Mucosa of descending colon (tissue), 3 donors: ENCODE results near the gene SLC39A8. TPM values are rescaled to one million over a fixed set of nuclear protein-coding genes. Genes with fewer than 3 reads are reported as not detected.
A peak's percentile ranks its signal among the peaks of the same experiment; 100 is the strongest.

ENCODE experiments used
- ATAC-seq: fragments of 200-7000 bp; cut with Tn5 transposase; one replicate; pipeline ENCODE4 v1.9.1; 2020; ENCODE audit warnings: mild to moderate bottlenecking, moderate library complexity
- DNase-seq, 3 donors: peaks; one replicate each; pipeline ENCODE4 v3.0.0-alpha.2; 2020
- H3K36me3 ChIP-seq: fragments of 200-600 bp; one replicate; pipeline ENCODE4 v1.8.0; 2021; ENCODE audit warnings: low read depth, mild to moderate bottlenecking
- H3K4me1 ChIP-seq: fragments of 200-600 bp; one replicate; pipeline ENCODE4 v1.8.0; 2021; ENCODE audit warnings: low read depth, mild to moderate bottlenecking
- H3K4me3 ChIP-seq: fragments of 200-600 bp; one replicate; pipeline ENCODE4 v1.8.0; 2021; ENCODE audit warnings: mild to moderate bottlenecking
- H3K9me3 ChIP-seq: fragments of 200-600 bp; one replicate; pipeline ENCODE4 v1.8.0; 2021; ENCODE audit warnings: mild to moderate bottlenecking
- intact Hi-C, 2 donors: fragments of 100-400 bp; cut with DNase I in 1 of 2; cut with micrococcal nuclease in 1 of 2; formaldehyde crosslinking; loops; one replicate each; pipeline versions ENCODE4 v1.11.0 to v1.11.1; 2022; cut with DNase I, micrococcal nuclease
- long read RNA-seq, 2 donors: library from polyadenylated mRNA; unstranded; transcript quantifications; one replicate each; pipeline ENCODE4 v2.0.0, GENCODE V29; 2019 to 2021
- total RNA-seq, 3 donors: library from RNA; stranded (reverse); fragmentation: NEBNext Ultra II Directional in 2 of 3; extraction: Animal tissue kit (Norgen Biotek cat#: 25700) in 2 of 3; gene quantifications; one replicate each; pipeline versions ENCODE4 v1.2.1 to v1.2.4, GENCODE V29; 2021 to 2023
- TF ChIP-seq, protein P1 (sequence below): fragments of 200-600 bp; IDR thresholded peaks from one replicate; pipeline ENCODE4 v1.8.0; 2022; ENCODE audit warnings: antibody characterized with exemption, mild to moderate bottlenecking
- donor health status: DM: no; HTN: no; CAD: no; lungs with moderate emphysema.
- donor health status: DM: no; HTN: no; CAD: no.
- donor health status: DM: no; HTN: yes; CAD: no.

SLC39A8 gene
- 100 to 1,000 TPM in 1 of 3 donors, 10 to 100 TPM in 2; 35.1 to 121 (median 83.5) TPM for total RNA-seq
- long read RNA-seq, donor 1, transcript SLC39A8-202 (8 exons, 3,238 nt) = minor isoform, 15 of 43 reads
- long read RNA-seq, donor 1, transcript SLC39A8-201 (9 exons, 3,144 nt) = major isoform, 17 of 43 reads
- long read RNA-seq, donor 1, partial matches to known transcripts = 3 of 43 reads
- long read RNA-seq, donor 1, other reads (novel, unspliced or antisense) = 8 of 43 reads
- long read RNA-seq, donor 2, transcript SLC39A8-201 (9 exons, 3,144 nt) = major isoform, 47 of 79 reads
- long read RNA-seq, donor 2, transcript SLC39A8-202 (8 exons, 3,238 nt) = minor isoform, 6 of 79 reads
- long read RNA-seq, donor 2, partial matches to known transcripts = 13 of 79 reads
- long read RNA-seq, donor 2, other reads (novel, unspliced or antisense) = 13 of 79 reads

DNA sequence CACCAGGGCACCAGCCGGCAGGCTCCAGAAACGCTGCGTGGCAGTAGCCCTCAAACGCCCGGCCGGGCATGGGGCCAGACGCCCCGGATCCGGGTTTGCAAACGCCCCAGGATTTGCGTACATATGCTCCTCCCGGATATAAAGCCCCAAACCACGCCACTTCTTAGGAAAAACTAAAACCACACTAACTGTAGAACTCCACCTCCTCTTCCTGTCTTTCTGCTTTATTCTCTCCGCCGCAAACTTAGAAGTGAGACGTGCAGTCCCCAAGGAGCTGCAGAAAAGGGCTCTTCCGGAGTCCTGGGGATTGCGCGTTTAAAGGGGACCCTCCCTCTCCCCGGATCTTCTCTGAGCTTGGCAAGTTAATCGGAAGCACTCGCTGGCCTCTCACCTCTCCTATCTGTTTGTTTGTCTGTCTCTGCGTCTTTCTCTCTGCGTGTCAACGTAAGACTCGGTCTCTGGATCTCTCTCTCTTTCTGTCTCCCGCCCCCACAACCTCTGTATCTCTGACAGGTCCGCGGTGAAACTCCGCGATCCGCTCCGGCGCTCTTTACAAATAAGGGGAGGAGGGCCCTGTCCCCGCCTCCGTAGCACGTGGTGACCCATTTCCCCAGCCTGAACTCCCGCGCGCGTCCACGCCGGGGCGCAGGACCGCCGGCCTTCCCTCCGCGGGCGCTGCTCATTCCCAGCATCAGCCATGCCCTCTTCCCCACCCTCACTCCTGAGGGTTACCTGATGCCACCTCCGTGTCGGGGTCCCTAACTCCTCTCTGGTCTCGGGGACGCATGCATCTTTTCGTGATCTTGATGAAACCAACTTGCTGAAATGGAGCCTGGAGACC is at the start of gene SLC39A8:
Gene SLC39A8 (minus strand): TSS at position 529 of the 841 bp plus-strand sequence. CDS start 820 bp downstream, outside the sequence.
- H3K36me3 ChIP-seq = no peaks in the 10 kb centered on the region
- TF ChIP-seq, protein P1, sequence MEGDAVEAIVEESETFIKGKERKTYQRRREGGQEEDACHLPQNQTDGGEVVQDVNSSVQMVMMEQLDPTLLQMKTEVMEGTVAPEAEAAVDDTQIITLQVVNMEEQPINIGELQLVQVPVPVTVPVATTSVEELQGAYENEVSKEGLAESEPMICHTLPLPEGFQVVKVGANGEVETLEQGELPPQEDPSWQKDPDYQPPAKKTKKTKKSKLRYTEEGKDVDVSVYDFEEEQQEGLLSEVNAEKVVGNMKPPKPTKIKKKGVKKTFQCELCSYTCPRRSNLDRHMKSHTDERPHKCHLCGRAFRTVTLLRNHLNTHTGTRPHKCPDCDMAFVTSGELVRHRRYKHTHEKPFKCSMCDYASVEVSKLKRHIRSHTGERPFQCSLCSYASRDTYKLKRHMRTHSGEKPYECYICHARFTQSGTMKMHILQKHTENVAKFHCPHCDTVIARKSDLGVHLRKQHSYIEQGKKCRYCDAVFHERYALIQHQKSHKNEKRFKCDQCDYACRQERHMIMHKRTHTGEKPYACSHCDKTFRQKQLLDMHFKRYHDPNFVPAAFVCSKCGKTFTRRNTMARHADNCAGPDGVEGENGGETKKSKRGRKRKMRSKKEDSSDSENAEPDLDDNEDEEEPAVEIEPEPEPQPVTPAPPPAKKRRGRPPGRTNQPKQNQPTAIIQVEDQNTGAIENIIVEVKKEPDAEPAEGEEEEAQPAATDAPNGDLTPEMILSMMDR = peak; percentile 83
- peaks cover 15% of the 10 kb centered on the region for H3K4me1 ChIP-seq
- H3K9me3 ChIP-seq = no peaks in the 10 kb centered on the region
- ATAC-seq (peak; percentile 91), DNase-seq (peak; percentile 92 to 96 (median 94))
- peak within 1 kb of the TSS; percentile 54 for H3K4me3 ChIP-seq
- intact Hi-C loops = no loop called here

DNA sequence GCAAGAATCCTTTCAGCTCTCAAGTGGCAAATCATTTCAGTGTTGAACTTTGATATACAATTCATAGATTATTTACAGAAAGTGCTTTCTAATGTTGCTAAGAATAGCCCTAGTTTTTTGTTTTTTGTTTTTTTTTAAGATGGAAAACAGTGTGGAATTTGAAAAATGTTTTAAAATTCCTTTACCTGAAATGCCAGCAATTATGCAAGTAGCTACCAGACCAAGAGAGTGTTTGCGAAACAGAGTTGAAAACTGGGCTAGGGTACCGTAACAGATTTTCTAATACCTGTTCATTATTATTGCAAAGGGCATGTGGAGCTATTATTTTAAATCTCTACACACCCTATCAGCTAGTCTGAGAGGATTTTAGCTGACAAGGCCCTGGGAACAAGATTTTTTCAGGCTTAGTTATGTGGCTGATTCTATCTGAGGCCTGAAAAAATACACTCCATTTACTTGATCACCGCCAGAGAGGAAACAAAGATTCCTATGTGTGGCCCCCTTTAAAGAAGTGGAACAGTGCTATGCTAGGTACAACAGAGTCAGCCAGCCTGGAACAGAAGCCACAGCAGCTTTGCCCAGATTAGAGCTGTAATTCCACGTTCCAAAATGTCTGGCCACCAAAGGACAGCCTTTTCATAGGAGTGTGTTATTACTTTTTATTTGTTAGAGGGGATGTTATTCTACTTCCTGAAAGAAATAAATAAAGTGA is 46.9 kb upstream of the SLC39A8 start:
- Histone ChIP-seq H3K9me3 (no peaks in the 10 kb centered on the region), H3K4me3 (no peak overlapping the region), H3K36me3 (no peaks in the 10 kb centered on the region), H3K4me1 (no peaks in the 10 kb centered on the region)
- TF ChIP-seq, protein P1 = no peak
- no peak for ATAC-seq
- intact Hi-C loops = no loop called here
- no peak for DNase-seq

DNA sequence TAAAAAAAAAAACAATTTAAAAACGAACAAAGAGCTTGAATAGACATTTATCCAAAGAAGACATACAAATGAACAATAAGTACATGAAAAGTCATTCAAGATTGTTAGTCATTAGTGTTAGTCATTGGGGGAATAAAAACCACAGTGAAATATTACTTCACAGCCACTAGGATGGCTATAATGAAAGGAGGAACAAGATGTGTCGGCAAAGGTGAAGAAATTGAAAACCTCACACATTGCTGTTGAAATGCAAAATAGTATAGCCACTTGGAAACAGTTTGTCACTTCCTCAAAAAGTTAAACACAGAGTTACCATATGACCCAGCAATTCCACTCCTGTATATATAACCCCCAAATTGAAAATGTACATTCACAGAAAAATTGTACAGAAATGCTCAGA is 45.2 kb upstream of the SLC39A8 start:
- no peaks in the 10 kb centered on the region for H3K9me3 ChIP-seq
- no peak overlapping the region for H3K4me3 ChIP-seq
- no peak for DNase-seq
- intact Hi-C loops = no loop called here
- H3K4me1 ChIP-seq = no peaks in the 10 kb centered on the region
- TF ChIP-seq, protein P1 = no peak
- H3K36me3 ChIP-seq = no peaks in the 10 kb centered on the region
- ATAC-seq = peak; percentile 38

DNA sequence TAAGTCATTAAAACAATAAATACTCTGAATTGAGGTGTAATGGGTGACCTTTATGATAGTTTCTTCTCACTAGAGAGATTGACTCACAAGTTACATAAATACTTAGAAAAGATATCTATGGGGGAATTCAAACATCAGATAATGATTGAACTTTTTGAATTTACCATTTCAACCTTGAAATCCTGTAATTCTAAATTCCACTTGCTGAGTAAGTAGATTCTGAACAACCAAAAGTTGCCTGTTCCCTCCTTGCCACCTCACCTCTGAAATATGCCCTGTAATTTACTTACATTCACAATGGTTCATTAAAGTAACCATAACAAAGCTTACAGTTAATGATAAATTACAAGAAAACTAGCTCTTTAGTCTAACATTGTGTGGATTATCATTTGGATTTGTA is 43.3 kb upstream of the SLC39A8 start:
- TF ChIP-seq, protein P1 = no peak
- ATAC-seq (no peak), DNase-seq (no peak)
- H3K4me3 ChIP-seq = no peak overlapping the region
- H3K4me1 ChIP-seq = no peaks in the 10 kb centered on the region
- no peaks in the 10 kb centered on the region for H3K36me3 ChIP-seq
- H3K9me3 ChIP-seq = no peaks in the 10 kb centered on the region
- intact Hi-C loops = no loop called here

DNA sequence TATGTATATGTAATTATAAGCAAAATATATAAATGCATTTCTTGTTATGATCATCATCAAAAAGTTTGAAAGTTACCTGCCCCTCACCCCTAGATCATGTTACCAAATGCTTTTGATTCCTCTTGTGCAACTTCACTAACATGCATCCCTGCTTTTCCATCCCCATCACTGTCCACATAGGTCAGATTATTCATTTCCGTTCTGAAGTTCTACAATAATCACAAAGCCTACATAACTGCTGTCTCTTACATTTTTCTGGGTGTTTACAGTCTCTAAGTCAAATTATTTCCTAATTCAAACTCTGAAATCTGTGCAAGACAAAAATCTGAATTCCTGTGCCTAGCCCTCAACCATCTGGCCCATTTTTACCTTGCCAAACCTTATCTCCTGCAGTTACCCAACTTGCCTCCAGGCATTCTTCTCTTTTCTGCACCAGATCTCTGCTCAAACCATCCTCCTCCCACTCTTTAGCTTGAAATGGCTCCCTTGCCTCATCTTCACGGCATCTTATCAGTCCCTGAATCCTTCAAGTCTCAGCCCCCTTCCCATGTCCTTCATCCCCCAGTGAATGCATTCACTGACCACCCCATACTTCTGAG is 42.4 kb upstream of the SLC39A8 start:
- no peak for DNase-seq
- H3K4me3 ChIP-seq = no peak overlapping the region
- no peak for ATAC-seq
- H3K9me3 ChIP-seq = no peaks in the 10 kb centered on the region
- intact Hi-C loops = no loop called here
- H3K36me3 ChIP-seq = no peaks in the 10 kb centered on the region
- TF ChIP-seq, protein P1 = no peak
- H3K4me1 ChIP-seq = no peaks in the 10 kb centered on the region
